IPS-18c (cell line): ENCODE measurements around the gene MAGEB18.

ENCODE experiments used
- H3K4me3 ChIP-seq: 2 replicates; pipeline ENCODE4 v1.7.0; 2013; ENCODE audit warnings: low read depth, mild to moderate bottlenecking, low read length, moderate library complexity; ENCODE audit not compliant: insufficient read depth
- H3K9me3 ChIP-seq: one replicate; pipeline ENCODE4 v1.6.1; 2013; ENCODE audit warnings: mild to moderate bottlenecking, low read length, moderate library complexity; ENCODE audit not compliant: control insufficient read depth, insufficient read depth

MAGEB18 gene

GRCh38 chrX:26138274-26138673, at the start of gene MAGEB18:
Gene MAGEB18, plus strand, starts transcription at chrX:26138343. Its CDS starts 643 bp downstream, at chrX:26138986.
- Histone ChIP-seq H3K9me3 (peaks cover 2% of the 10 kb centered on the region), H3K4me3 (no peak within 1 kb of the TSS)

GRCh38 chrX:26100421-26100920, 37.7 kb upstream of the MAGEB18 start:
- Histone ChIP-seq H3K4me3 (no peak overlapping the region), H3K9me3 (no peaks in the 10 kb centered on the region)

GRCh38 chrX:26109142-26109541, 29.0 kb upstream of the MAGEB18 start:
- no peak overlapping the region for H3K4me3 ChIP-seq
- peaks cover 2% of the 10 kb centered on the region for H3K9me3 ChIP-seq

GRCh38 chrX:26146024-26146423, 7.9 kb downstream of the MAGEB18 start:
- Histone ChIP-seq H3K9me3 (peaks cover 7% of the 10 kb centered on the region), H3K4me3 (no peak overlapping the region)

GRCh38 chrX:26160301-26160700, 22.2 kb downstream of the MAGEB18 start, which contains the start of gene MAGEB6B:
Gene MAGEB6B, plus strand, starts transcription at chrX:26160601. Its CDS starts 0 bp downstream, at chrX:26160601.
- H3K9me3 ChIP-seq, result no peaks in the 10 kb centered on the region

More at GRCh38 chrX:26160301-26160700, 22.2 kb downstream of the MAGEB18 start, which contains the start of gene MAGEB6B:
- no peak within 1 kb of the TSS for H3K4me3 ChIP-seq
